DMS53 treated with DMSO at 0.1 percent for 48 hours (cell line): Measurements from ENCODE around the gene ANKRD33.
A peak's percentile ranks its signal among the peaks of the same experiment; 100 is the strongest.
"Not testable (repeated sequence)": the region's sequence is repeated elsewhere in the genome, so short reads cannot be mapped to it uniquely, and the experiment has no call there.

ENCODE experiments used
- DNase-seq: peaks from one replicate; lab custom pipeline; 2025; ENCODE audit not compliant: unreplicated experiment; lab: John Stamatoyannopoulos, UW

The ANKRD33 gene

GRCh38 chr12:51873251-51873994 is 14.5 kb upstream of the ANKRD33 start:
- no peak for DNase-seq

DNA sequence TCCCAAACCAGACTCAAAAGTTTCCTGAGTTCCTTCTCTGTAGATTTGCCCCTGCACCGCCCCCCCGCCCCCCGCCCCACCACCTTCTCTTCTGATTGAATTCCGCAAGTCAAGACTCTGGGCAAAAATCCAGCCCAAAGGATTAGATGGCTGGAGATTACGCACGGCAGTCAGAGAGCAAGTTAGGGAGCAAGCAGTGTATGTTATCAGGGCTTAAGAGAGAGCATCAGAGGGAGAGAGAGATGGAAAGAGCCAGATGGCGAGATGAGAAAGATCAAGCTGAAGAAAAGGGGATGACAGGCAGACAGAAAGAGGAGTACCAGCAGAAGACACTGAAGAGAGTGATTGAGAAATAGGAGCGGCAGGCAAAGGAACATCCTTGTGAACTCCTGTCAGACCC is 13.9 kb upstream of the ANKRD33 start:
- no peak for DNase-seq

DNA sequence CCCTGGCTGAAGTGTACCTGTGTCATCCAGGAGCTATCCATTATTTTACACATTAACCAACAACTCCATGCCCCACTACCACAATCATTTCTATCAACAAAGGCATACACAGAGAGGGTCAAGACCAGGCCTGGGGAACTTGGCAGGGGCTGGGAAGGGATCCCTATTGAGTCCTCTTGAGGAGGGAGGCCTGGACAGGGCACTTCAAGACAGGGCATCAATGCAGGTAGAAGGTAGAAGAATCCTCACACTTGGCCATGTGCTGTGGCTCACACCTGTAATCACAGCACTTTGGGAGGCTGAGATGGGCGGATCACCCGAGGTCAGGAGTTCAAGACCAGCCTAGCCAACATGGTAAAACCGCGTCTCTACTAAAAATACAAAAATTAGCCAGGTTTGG is 13.4 kb upstream of the ANKRD33 start:
- no peak for DNase-seq

DNA sequence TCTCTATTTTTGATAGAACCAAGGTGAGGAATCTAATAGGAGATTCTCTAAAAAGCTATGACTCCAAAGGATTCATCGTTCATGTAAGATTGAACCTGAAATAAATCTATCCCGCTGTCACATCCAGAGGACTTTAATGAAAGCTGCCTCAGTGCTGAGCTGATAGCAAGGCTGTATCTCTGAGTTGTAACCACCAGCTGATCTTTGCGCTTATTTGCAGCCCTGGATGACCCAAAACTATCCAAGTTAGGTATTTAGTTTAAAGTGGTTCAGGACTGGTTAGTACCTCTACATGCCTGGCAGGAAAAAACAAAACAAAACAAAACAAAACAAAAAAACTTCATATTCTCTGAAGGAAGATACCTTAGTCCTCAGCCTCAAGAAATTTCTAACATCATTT is 8.8 kb upstream of the ANKRD33 start:
- DNase-seq = no peak

DNA sequence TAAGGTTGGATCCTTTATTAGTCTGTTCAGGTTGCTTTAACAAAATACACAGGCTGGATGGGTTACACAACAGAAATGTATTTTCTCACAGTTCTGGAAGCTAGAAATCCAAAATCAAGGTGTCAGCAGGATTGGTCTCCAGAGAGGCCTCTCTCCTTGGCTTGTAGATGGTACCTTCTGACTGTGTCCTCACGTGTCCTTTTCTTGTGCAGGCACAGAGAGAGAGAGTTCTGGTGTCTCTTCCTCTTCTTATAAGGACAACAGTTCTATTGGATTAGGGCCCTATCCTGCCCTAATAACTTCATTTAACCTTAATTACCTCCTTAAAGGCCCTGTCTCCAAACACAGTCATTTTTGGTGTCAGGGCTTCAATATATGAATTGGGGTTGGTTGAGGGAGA is 4.6 kb upstream of the ANKRD33 start:
- no peak for DNase-seq

DNA sequence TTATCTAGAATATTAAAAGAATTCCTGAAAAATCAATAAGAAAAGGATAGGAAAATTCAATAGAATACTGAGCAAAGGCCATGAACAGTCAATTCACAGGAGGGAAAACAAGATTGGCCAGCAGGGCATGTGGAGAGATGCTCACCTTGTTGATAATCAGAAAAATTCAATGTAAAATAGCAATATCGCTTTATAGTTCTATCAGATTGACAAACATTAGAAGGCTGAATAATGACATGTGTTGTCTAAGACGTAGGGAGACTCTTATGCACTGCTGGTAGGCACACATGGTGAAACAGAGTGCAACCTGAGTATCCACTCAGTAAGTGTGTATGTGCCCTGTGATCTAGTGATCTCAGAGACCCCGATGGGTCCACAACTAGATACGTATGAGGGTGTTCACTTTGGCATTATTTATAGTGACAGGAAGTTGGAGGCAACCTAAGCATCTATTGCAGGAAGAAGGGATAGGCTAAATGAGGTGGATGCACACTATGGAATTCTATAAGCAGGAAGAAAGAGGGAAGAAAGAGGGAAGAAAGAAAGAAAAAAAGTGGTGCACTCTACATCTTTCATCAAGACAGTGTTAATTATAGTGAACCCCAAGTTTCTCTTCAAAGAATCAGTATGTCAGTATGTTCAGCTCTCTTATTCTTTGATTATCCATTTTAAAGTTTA is 3.8 kb upstream of the ANKRD33 start:
- DNase-seq = no peak

DNA sequence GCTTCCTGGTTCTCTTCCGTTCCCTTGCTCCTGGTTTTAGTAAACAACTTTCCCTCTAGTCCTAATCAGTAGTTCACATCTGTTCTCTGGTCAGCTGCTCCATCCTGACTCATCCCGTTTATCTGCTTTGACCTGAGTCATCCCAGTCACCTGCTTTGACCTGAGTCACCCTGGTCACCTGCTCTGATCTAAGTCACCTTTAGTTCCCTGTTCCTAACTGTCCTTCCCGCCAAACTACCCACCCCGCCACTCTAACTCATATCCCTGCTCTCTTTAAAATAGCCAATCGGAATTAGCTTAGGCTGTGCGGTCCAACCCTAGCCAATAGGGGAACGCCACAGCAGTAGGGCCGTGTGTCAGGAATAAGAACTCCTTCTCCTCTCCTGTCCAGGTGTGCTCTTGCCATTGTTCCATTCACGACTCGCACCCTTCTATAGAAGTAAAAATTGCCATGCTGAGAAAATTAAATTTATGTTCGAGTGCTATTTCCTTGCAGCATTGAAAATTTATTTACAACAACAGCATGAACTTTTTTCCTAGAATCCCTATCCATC is 3.1 kb upstream of the ANKRD33 start:
- DNase-seq = peak; percentile 85

DNA sequence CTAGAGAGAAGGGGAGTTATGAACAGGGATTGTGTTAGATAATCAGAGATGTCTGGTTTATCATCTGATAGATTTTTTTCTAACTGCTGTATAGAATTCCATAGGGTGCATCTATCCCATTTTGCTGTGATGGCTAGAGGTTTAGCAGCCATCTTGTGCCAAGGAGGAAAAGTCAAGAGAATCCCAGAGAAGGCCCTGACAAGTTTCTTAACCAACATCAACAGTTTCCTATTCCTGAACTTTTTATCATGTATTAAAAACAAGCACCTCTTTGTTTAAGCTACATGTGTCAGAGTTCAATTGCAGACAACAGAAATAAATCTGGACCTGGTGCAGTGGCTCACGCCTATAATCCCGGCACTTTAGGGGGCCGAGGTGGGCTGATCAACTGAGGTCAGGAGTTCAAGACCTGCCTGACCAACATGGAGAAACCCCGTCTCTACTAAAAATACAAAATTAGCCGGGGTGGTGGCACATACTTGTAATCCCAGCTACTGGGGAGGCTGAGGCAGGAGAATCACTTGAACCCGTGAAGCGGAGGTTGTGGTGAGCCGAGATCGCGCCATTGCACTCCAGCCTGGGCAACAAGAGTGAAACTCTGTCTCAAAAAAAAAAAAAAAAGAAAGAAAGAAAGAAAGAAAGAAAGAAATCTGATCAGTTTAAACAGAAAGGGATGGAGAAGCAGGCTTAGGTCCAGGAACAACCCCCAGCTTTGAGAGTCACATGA is 2.4 kb upstream of the ANKRD33 start:
- not testable (repeated sequence) for DNase-seq

DNA sequence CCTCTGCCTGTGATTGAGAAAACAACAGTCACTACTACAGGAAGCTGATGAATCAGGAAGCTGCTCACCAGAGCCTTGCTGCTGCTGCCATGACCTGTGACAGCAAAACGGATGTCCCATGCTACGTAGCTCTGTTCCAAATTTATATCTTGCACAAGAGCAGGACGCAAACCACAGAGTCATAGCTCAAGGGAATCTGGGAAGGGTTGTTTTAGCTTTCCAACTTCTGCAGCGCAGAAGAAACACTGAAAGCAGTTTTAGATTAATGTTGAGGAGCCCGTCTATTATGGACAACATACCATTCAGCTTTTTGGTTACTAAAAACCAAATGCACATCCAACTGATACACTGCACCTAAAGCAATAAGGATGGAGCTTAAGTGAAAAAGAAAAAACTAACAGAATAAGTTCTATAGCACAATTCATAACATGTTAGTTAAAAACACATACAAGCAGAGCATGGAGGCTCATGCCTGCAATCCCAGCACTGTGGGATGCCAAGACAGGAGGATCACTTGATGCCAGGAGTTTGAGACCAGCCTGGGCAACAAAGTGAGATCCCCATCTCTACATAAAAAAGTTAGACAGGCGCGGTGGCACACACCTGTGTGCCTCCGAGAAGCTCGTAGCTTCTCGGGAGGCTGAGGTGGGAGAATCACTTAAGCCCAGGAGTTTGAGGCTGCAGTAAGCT is 1.7 kb upstream of the ANKRD33 start:
- no peak for DNase-seq

GRCh38 chr12:51888316-51889215 is 663 bp downstream of the ANKRD33 start:
- no peak for DNase-seq

DNA sequence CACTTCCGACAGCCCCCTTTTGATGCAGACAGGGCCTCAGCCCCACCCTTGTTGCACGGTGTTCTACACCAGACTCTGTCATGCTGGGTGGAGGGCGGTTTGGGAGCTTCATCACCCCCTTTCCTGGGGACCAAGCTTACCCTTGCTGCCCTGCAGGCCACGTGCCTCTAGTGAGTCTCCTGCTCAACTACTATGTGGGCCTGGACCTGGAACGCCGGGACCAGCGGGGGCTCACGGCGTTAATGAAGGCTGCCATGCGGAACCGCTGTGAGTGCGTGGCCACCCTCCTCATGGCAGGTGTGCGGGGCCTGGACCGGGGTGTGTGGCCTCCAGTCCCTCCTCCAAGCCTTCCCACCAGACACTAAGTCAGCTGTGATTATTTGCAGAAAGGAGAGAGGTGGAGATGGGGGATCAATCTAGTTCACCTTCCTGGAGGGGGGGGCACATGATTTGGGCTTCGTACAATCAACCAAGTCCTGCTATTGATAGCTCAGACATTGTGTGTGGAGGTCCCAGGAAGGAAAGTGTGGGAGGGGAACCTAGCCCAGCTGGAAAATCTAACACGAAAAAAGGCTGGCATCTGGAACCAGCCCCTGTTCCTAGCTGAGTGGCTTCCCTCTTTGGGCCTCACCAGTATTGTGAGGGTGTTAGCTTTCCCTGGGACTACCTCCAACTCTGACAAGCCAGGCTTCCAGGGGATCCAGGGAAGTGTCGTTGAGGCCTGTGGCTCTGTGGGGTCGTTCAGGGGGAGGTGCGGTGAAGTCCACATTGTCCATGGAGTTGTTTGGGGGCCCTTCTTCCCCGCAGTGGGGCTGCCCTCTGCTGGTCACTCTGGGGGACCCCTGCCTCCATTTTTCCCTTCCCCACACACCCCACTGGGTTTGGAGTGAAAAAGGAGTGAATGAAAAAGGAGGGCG is 1.6 kb downstream of the ANKRD33 start:
- no peak for DNase-seq

- DNase-seq = no peak
Measured at GRCh38 chr12:51890133-51890464, 2.2 kb downstream of the ANKRD33 start.

GRCh38 chr12:51890511-51891171 is 2.7 kb downstream of the ANKRD33 start:
- DNase-seq = no peak

DNA sequence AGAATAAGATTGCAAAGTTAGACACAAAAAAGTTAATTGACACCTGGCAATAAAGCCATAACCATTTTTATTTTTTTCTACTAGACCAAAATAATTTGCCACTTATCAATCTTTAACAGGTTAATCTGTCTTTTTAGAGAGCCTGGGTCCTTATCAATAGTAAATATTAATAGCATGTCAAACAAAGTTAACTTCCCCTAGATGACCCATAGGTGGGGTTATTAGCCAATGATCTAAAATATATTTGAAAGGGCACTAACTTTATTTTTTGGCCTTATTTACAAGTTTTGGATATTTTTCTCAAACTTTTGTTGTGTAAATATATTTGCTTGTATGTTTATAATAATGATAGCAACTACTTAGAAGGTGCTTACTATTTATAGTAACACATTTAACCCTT is 3.9 kb downstream of the ANKRD33 start:
- no peak for DNase-seq

- DNase-seq = no peak
Measured at GRCh38 chr12:51893786-51894185, 5.9 kb downstream of the ANKRD33 start.

GRCh38 chr12:51895378-51896135 is 7.7 kb downstream of the ANKRD33 start:
- DNase-seq = no peak

- DNase-seq = no peak
Measured at GRCh38 chr12:51896236-51896635, 8.3 kb downstream of the ANKRD33 start.

- DNase-seq = no peak
Measured at GRCh38 chr12:51897181-51897580, 9.3 kb downstream of the ANKRD33 start.
